ENCODE measurements around the gene PRKCA.
"Not testable (repeated sequence)": the region's sequence is repeated elsewhere in the genome, so short reads cannot be mapped to it uniquely, and the experiment has no call there.

The PRKCA gene

GRCh38 chr17:66290101-66290722 lies 12.2 kb upstream of the PRKCA start:
- no peak for DNase-seq (ENCODE audit: low read depth, low spot score)

DNA sequence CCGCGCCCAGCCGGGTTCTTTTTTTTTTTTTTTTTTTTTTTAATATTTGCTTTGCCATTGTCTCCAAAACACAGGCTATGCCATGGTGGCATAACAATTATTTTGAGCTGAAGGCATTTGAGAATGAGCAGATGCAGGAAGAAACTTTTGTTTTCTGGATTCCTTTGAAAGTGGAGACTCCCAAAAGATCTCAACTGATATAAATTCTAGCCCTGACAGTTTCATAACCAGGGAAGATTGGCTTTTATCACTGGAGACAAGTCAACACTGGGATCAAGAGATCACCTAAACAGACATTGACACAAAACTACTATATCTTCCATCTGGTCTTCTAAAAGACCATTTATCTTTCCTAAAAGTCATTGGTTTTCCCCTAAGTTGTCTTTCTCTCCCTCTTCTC lies 10.1 kb upstream of the PRKCA start:
- DNase-seq (ENCODE audit: low read depth, low spot score) = no peak

DNA sequence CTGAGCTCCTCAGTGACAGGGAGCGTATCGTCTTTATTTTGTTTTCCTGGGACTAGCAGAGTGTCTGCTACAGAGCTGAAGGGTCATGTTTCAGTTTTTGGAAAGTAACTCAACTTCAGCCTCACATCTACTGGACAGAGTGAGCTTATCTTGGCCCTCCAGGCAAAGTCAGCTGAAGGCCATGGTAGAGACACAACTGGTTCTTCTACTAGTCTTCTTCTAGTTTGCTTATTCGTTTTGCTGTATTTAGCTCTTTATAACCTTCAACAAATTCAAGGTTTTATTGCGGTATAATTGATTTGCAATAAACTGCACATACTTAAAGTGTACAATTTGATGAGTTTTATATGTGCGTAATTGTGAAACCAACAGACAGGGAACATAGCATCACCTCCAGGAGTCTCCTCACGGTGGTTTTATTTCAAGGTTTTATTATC lies 6.1 kb upstream of the PRKCA start:
- no peak for DNase-seq (ENCODE audit: low read depth, low spot score)

- not testable (repeated sequence) for DNase-seq (ENCODE audit: low read depth, low spot score)
Measured at GRCh38 chr17:66297443-66297842, 5.0 kb upstream of the PRKCA start.

DNA sequence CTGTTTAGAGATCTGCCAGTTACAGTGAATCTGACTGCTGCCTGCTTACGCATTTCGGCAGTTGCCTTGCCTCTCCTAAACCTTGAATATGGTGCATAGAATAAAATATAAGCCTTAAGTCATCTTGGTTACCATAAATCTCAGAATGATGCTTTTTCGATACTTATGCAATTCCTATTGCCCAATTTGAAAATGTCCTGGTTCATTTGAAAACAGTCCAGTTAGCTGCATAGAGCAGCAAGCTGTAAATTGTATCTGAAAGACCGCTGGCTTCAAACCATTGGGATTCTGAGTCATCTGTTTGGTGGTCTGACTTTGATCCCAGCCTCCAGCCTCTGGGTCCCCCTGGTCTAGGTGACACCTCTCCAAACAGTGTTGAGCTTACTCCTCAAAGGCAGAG lies 2.7 kb upstream of the PRKCA start:
- DNase-seq (ENCODE audit: low read depth, low spot score) = no peak

GRCh38 chr17:66300956-66301355 lies 1.5 kb upstream of the PRKCA start:
- DNase-seq (ENCODE audit: low read depth, low spot score) = no peak

GRCh38 chr17:66301367-66301863 lies 998 bp upstream of the PRKCA start:
- no peak for DNase-seq (ENCODE audit: low read depth, low spot score)

GRCh38 chr17:66302761-66303626 lies 581 bp downstream of the PRKCA start:
- DNase-seq (ENCODE audit: low read depth, low spot score) = peak; percentile 33

DNA sequence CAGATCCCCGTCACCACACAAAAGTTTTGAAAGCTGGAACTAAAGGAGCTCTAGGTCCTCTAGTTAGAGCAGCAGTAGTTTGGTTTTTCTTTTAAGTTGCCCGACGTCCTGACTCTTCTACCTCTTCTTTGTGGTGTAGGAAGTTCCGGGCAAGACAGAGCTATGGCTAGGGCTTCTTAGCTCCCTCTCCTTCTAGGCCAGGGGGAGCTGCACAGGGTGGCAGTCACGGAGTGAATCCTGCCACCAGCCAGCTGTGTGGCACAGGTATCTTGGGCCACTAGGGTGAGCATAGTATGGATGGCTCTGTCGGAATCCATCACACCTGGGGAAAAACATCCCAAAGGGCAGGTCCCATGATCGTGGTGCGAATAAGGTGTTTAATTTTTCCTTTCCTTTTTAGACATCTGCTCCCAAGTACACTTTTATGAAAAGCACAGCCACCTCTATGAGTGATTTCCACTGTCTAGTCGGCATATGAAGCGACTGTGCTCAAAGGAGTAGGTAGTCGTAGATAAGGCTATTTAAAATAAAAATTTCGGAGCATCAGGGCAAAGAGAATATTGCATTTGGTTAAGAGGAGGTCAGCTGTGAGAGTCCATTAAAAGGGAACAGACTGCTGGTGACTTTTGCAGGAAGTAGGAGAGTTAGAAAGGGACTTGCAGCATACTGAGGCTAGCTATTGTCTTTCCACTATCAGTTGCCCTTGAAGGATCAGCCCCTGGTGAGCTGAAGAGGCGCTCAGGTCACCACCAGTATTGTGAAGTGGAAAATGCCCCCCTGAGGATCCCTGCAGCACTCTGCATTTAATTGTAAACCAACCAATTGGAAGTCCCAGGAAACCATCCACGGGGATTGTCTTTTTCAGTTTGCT lies 2.1 kb downstream of the PRKCA start:
- peak; percentile 73 for DNase-seq (ENCODE audit: low read depth, low spot score)

GRCh38 chr17:66306446-66306845 lies 4.0 kb downstream of the PRKCA start:
- DNase-seq (ENCODE audit: low read depth, low spot score) = no peak

GRCh38 chr17:66307257-66307656 lies 4.8 kb downstream of the PRKCA start:
- no peak for DNase-seq (ENCODE audit: low read depth, low spot score)

- no peak for DNase-seq (ENCODE audit: low read depth, low spot score)
Measured at GRCh38 chr17:66308856-66309255, 6.4 kb downstream of the PRKCA start.

DNA sequence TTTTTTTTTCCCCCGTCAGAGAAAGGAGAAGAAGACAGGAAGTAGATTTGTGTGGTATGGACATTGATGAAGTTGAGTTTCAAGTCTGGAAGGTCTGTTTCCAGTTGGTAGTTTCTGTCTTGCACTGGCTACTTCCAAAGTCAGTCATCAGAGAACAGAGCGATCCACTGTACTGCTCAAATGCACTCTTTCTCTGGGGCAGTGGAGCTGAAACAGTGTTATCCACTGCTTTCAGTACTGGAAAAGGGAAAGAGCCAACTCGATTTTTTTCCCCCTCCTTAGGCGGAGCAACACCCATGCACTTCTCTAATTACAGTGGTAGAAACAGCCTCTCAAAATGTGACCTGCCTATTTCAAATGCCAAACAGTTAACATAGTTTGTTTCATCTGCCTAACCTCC lies 7.4 kb downstream of the PRKCA start:
- no peak for DNase-seq (ENCODE audit: low read depth, low spot score)

GRCh38 chr17:66310528-66311148 lies 8.2 kb downstream of the PRKCA start:
- DNase-seq (ENCODE audit: low read depth, low spot score) = no peak

- no peak for DNase-seq (ENCODE audit: low read depth, low spot score)
Measured at GRCh38 chr17:66312912-66313311, 10.5 kb downstream of the PRKCA start.

GRCh38 chr17:66313325-66313724 lies 10.9 kb downstream of the PRKCA start:
- no peak for DNase-seq (ENCODE audit: low read depth, low spot score)

GRCh38 chr17:66313995-66314659 lies 11.7 kb downstream of the PRKCA start:
- DNase-seq (ENCODE audit: low read depth, low spot score) = no peak

DNA sequence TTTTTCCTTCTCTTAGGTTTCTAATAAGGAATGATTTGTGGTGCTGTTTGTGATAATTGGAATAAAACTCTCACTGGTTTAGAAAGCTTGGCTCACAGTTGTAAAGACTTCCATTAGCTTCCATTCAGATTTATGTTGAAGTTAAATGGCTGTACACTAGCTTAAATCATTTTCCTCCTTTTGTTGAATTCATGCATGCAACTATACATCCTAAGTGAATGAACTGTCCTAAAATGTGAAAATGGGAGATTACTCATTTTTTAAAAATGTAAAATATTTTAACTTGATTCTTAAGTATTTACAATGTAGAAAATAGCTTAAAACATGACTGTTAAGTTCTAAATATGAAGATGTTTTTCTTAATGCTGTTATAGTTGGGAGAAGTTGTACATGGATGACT lies 15.2 kb downstream of the PRKCA start:
- no peak for DNase-seq (ENCODE audit: low read depth, low spot score)

GRCh38 chr17:66319226-66319625 lies 16.8 kb downstream of the PRKCA start:
- no peak for DNase-seq (ENCODE audit: low read depth, low spot score)

GRCh38 chr17:66322764-66323163 lies 20.4 kb downstream of the PRKCA start:
- no peak for DNase-seq (ENCODE audit: low read depth, low spot score)
